Hematopoietic multipotent progenitor cell (in vitro differentiated cells): ENCODE data around the gene CHERP. TPM values are rescaled to one million over a fixed set of nuclear protein-coding genes. Genes with fewer than 3 reads are reported as not detected.
"Not testable (repeated sequence)": the region's sequence is repeated elsewhere in the genome, so short reads cannot be mapped to it uniquely, and the experiment has no call there.

Experiments
- DNase-seq, 3 donors: peaks; one replicate each; pipeline ENCODE4 v3.0.0-alpha.2; 2011 to 2015; ENCODE audit warnings: low read depth in 2 of 3, low spot score in 2 of 3
- total RNA-seq: library from RNA; depleted of rRNA; stranded (reverse); fragments of >200 nt; gene quantifications from one replicate; pipeline ENCODE4 v1.2.3, GENCODE V29; 2012

CHERP gene
- total RNA-seq, 1 donor: 13.2 TPM

DNA sequence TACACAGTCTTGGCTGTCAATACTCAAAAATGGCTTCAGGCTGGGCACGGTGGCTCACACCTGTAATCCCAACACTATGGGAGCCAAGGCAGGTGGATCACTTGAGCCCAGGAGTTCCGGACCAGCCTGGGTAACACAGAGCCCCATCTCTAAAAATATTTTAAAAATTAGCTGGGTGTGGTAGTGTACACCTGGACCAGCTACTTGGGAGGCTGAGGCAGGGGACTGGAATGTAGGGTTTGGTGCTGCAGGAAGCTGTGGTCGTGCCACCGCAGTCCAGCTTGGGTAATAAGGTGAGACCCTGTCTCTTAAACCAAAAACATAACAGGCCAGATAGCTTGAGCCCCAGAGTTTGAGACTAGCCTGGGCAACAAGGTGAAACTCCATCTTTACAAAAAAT lies 6.7 kb upstream of the CHERP start:
- DNase-seq: no peak

DNA sequence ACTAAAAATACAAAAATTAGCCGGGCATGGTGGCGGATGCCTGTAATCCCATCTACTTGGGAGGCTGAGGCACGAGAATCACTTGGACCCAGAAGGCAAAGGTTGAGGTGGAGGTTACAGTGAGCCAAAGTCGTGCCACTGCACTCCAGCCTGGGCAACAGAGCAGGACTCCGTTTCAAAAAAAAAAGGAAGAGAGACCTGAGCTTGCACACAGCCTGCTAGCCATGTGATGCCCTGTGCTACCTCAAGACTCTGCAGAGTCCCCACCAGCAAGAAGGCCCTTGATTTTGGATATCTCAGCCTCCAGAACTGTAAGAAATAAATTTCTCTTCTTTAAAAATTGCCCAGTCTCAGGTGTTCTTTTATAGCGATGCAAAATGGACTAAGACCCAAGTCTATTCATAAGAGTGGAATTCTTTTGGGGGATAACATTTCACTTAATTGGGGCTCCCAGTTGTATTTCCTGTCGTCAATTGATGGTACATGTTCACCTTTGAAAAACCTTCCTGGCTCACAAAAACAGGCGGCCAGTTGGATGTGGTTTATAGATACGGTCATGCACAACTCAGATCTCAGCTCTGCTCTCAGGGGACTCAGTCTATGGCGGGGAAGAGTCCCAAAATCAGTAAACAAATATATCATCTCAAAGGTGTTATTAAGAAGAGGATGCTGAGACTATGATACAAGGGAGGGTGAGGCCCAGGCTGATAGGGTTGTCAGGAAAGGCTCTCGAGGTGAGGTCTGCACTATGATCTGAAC lies 2.4 kb upstream of the CHERP start:
- no peak for DNase-seq

DNA sequence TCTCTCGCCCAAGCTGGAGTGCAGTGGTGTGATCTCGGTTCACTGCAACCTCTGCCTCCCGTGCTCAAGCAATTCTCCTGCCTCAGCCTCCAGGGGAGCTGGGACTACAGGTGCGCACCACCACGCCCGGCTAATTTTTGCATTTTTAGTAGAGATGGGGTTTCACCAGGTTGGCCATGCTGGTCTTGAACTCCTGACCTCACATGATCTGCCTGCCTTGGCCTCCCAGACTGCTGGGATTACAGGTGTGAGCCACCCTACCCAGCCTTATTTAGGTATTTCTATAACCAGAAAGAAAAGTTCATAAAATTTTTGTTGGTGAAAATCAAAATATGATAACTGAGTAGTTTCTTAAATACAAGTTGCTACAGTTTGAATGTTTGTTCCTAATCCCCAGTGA lies 1.5 kb upstream of the CHERP start:
- not testable (repeated sequence) for DNase-seq

DNA sequence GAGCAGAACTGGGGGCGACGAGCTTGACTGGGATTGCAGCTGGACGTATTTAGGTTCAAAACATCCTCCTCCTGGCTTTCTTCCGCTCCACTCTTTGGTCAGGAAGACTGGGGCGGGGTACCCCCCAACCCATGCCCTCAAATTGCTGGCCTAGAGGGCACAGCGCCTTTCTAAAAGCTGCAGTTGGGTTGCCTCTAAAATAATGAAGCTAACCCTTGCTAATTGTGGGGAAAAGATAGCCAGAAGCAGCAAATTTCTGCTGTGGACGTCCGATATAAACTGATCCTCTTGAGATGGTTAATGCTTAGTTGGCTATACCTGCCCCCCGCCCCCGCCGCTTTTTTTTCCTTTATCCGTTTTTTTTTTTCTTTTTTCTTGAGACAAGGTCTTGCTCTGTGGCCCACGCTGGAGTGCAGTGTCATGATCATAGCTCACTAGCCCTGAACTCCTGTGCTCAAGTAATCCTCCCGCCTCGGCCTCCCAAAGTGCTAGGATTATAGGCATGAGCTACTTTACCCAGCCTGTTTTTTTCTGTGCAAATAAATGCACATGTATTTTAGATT lies 754 bp upstream of the CHERP start:
- no peak for DNase-seq

DNA sequence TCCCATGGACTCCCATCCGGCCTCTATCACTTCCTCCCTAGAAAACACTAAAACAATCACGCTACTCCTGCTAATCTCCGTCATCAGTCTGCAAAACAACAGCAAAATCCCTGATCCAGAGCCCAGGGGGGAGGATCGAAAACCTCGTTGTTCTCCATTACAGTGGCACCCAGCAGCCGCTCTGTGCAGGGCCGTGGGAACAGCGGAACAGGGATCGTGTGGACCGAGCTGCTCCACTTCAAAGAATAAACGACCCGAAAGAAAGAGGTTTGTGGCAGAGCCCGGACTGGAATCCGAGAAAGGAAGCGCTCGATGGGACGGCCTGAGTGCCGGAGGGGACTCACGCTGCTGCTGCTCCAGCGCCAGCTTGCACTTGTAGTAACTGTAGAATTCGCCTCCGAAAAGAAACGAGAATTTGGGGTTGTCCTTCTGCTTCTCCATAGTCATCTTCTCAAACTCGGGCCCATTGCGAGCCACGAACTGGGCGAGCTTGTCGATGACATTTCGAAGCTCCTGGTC lies 652 bp downstream of the CHERP start:
- DNase-seq: no peak

DNA sequence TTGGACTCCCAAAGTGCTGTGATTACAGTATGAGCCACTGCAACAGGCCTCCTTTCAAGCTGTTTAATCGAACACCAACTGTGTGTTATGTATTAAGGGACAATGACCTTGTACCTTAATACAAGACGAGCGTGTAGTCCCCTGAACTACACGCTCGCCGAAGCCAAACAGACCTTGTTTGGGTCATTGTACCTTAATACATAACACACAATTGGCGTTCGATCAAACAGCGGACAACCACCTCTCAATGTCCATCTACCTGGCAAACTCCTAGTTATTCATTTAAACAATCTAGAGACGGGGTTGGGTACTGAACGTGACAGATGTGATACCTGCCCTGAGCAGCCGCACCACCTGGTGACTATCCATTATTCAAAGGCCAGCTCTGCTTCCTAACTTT lies 1.3 kb downstream of the CHERP start:
- no peak for DNase-seq

DNA sequence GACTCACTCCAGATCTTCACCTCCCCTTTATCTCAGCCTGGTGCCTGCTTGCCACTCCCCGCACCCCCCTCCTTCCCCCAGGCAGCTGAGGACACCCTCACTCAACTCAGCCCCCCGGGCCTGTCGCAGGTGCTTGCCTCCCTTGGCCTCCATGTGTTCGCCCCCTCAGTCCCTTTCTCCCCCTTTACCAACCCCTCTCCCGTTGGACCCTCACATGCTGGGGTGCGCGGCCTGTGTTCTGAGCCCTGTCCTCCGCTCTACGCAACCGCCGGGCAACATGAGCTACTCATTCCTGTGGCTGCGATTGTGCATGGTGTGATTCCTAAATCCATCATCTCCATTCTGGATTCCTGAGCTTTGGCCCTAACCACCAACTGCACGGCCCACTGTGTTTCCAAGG lies 5.1 kb downstream of the CHERP start:
- no peak for DNase-seq

DNA sequence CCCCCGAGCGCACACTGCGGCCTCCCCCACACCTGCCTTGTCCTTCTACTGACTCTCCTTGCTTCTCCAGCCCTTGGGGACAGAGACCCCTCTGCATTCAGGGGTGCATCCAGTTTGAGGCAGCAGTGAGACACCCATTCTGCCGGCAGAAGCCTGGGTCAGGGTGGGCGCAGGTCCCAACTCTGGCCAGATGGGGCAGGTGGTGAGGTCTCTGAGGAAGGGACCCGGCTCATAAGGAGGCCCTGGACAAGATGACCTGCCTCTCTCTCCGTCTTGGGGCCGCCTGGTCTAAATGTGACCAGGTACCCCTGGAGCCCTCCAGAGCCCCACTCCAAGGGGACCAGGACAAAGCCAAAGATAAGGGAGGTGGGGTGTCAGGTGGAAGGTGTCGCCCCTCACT lies 6.1 kb downstream of the CHERP start:
- no peak for DNase-seq

DNA sequence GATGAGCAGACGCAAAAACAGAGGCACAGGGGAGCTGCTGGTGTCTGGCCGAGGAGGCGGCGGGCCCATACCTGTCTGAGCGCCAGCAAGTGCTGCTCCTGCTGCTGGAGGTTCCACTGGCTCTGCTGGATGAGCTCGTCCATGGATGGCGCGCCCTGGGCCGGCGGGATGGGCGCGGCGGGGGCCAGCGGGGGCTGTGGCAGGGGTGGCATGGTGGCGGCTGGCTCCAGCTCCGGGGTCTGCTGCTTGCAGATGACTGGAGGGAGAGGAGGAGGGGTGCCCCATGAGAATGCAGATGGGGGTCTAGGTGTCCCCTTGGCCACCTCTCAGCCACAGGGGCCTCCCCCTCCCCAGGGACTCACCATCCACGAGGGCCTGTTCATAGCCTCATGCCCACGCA lies 6.9 kb downstream of the CHERP start:
- DNase-seq: no peak

DNA sequence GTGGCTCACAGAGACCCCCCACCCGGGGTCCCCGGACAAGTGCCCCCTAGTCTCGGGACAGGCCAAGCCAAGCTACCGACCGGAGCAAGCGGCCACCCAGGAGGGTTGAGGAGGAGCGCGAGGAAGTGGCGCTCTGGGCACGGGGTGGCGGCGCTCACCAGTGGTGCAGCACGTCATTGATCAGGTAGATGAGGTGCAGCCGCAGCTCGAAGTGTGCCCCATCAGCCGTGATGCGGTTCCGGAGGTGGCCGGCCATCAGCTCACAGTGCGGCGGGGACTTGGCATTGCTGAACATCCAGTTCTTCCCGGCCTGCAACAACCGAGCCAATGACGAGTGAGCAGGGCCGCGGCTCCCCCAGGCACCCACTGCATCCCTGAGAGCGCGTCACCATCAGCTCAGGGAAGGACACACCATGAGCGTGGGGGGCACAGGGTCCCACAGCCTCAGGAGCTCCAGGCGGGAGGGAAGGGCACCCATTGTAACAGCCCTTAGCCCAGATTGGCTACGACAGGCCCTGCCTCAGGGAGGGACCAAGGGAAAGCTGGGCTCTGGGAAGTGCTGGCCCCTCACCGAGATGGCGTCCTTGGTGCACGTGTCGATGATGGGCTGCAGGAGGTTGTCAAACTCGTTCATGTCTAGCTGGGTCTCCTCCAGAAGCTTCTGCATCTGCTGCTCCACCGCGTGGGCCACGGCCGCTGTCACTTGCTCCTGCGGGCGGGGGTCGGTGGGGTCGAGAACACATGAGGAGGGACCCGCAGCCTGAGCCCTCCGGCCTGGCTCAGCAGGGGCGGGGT lies 9.6 kb downstream of the CHERP start:
- DNase-seq: no peak

DNA sequence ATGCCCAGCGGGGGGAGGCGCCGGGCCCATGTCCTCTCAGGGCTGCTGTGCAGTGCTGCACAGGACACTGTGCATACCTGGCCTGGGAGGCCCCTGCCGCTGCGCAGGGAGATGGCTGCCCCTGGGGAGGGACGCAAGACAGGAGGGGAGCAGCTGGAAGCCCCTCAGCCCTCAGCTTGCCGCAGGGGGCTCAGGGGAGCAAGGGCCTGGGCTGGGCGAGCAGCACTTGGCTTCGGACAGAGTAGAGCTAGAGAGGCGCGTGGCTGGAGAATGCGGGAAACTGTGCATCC lies 10.9 kb downstream of the CHERP start:
- DNase-seq: no peak

DNA sequence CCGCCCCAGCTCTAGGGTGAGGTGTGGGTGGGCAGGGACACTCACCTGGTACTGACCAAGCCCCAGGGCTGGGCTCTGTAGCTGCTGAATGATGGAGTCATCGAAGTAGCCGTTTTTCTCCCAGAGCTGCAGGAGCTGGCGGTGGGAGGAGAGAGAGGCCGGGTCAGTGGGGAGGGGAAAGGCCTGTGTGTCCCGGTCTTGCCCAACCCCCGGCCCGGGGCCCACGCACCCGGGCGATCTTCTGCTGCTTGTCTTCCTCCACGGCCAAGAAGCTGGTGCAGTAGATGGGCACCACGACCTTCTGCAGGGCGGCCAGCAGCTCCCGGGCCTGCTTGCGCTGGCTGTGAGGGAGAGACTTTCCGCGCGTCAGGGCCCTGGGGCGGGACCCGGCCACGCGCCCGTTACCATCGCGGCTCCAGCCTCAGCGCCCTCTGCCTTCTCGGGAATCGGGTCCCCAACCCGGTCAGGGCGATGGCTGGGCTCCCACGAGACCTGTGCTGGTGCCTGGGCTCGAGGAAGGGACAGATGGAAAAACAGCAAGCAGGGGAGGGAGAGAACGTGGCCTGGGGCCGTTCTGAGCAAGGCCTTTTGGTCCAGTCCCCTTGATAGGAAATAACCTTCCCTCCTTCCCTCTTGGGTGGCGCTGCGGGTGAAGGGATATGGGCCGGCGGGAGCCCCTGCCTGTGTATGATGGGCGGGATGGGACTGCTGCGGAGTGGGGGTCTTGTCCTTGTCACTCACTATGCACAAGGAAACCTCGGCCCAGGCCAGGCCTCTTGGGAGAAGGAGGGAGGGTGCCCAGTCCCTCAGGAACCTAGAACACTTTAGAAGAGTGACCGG lies 11.5 kb downstream of the CHERP start:
- no peak for DNase-seq

DNA sequence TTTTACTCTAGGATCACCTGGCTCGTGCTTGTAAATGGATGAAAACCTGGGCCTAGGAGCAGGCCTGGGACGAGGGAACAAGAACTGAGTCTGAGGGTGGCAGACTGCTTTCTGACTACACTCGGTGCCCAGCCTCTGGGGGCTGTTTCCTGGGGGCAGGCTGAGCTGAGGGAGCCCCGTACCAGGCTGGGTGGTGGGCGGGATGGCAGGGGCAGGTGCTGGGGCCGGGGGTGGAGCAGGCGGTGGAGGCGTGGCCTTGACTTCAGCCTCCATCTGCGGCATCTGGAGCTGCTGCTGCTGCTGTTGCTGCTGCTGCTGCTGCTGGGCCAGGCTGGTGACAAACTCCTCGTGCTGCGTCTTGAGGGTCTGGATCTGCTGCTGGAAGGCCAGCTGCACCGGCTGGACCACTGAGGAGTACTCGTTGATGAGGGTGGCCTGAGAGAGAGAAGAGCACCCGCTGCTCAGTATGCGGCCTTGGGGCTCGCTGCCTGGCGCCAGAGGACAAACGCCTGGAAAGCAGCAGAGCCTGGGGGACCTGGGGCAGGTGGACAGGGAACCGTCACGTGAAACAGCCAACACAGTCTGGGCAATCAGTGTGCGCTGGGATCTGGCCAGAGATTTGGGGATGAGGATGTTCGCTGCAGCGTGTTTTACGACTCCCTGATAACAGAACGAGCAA lies 12.6 kb downstream of the CHERP start:
- DNase-seq: no peak

DNA sequence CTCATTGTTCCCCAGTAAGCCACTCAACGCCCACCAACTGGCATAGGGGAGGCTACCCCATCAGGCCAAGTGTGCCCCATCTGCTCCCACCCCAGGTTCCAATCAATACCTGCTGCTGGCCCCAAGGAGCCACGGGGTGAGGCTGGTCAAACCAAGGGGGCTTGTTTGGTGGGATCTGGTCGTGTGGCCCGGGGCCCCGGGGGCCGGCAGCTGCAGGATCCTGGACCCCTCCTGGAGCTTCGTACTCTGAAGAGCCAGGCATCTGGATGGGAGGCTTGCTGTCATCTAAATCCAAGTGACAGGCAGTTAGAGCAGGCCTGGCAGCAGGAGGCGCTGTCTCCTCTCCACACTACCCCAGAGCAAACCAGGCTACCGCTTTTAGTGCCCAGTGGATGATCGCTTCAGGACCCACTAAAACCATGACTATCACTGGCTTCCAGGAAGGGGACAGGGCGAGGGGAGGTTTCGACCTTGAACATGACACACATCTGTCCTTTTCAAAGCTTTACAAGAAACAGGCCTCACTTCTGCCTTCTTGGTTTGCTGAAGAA lies 14.2 kb downstream of the CHERP start:
- DNase-seq: peak in 2 of 3 donors; percentile 31 to 56

DNA sequence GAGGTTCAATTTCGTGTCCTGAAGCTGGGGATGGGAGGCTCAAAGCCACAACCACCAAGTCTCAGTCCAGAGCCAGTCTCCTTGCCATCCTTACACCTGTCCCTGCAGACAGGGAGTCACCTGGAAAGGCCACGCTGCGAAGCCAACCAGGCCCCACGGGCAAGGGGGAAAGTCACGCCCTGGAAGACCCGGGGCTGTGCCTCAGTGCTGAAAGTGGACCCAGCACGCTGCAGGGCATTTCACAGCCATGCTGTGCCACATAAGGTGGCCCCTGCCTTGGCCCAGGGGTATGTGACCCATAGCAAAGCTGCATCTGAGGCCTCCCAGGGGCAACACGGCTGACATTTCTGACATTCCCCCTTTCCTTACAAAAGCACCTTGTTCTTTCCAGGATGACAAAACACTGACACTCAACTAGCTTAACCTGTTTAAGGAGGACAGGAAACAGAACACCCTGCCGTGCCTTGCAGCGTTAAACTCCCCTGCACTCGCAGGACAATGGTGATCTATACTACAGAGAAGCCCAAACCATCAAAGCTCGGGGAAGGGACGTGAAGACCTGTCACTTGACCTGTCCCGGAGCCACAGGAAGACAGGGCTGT lies 14.8 kb downstream of the CHERP start:
- no peak for DNase-seq

DNA sequence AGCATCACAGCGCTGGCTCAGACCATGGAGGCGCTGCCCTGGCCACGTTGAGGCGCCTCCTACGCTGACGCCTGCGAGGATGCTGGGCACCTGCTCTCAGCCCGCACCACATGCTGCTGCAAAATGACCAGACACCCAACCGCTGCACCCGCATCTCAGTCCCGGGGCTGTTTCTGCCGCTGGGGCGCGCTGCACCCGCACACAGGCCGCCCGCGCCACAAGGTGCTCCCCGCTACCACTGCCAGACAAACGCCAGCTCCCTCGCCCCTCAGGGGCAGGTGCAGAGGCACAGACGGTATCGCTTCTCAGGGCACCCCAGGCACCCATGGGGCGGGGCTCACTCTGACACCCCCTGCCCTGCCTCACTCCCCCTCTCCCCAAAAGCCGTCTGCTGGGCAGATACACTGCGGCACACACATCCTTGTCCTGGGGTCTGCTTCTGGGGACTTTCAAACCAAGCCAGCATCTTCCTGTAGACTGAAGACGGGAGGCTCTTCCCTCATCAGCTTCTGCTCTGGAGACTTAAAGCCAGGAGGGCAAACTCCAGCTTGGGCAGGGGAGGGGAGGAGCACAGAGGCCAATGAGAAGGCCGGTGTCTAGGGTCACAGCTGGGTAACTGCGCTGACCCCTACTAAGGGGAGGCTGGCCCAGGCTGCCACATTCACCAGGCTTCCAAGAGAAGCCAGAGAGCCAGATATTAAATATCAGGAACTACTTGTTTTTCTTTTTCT lies 16.3 kb downstream of the CHERP start:
- no peak for DNase-seq

DNA sequence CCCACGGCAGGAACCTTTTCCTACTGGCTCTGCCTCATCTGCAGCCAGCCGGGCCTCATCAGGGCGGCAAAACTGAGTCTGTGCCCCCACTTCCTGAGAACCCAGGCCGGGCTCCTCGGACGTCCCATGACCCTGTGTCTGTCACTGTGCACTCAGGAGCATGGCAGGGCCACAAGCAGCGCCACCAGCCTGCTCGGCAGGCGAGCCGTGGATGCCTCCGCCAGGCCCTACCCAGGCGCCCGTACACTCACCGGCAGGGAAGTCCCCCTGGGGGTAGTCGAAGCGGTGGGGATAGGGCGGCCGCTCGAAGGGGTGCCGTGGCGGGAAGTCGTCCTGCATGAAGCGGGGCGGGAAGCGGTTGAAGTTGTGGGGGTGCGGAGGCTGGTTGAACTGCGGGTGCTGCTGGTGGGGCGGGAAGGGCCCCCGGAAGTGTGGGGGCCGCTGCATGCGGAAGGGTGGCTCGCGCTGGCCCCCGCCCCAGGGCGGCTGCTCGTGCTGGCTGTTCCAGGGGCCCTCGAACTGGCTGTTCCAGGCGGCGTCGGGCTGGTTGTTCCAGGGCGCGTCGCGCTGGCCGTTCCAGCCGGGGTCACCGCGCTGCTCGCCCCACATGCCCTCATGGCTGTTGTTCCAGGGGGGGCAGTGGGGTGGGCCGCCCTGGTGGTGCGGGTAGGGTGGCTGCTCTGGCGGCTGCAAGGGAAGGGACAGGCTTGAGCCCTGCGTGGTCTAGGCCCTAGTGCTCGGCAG lies 17.1 kb downstream of the CHERP start:
- DNase-seq: no peak
